ENCODE data around the gene WDR37. TPM values are rescaled to one million over a fixed set of nuclear protein-coding genes. Genes with fewer than 3 reads are reported as not detected.

Gene WDR37
- polyA plus RNA-seq, 2 of the 4 experiments (the other 2 are of a cell fraction): 5.9 to 7.1 TPM

- FAIRE-seq (no peak), ATAC-seq (no peak), DNase-seq (ENCODE audit: low read depth in 1 of 2, low spot score in 1 of 2) (no peak)
- H3K9me3 ChIP-seq: no peaks in the 10 kb centered on the region
- 92% methylated on average over 12 of the region's 12 CpGs for WGBS (ENCODE audit: missing lambda C conversion rate)
- TF ChIP-seq KDM5A (IDR thresholded peaks at IDR 0.05) (no peak), HEYL (CRISPR knock-in tag; IDR thresholded peaks at IDR 0.05) (no peak), RFX5 (IDR thresholded peaks at IDR 0.05) (no peak), NR3C1 (IDR thresholded peaks at IDR 0.05) (no peak), MYC (IDR thresholded peaks at IDR 0.05; ENCODE audit: borderline replicate concordance, low read length) (no peak), POLR2AphosphoS2 (conservative IDR thresholded peaks at IDR 0.05; ENCODE audit: low read length) (no peak), SREBF2 (IDR thresholded peaks at IDR 0.05) (no peak), CBX2 (IDR thresholded peaks at IDR 0.05; ENCODE audit: borderline replicate concordance, low read depth) (no peak)
- POLR2A ChIA-PET: no interaction called here
- CTCF ChIA-PET: interaction anchor here (2.6 kb wide), 1 partner anchor 15 kb away, joined by 9 read pairs; no protein-coding TSS in a partner anchor
- H3K4me3 ChIP-seq: no peak overlapping the region
- H3K27ac ChIP-seq: no peak overlapping the region
- H3K4me1 ChIP-seq: no peaks in the 10 kb centered on the region
- no peak overlapping the region for H3K4me2 ChIP-seq
Observed at GRCh38 chr10:1095498-1095897, 39.3 kb downstream of the WDR37 start.

- H3K9me3 ChIP-seq: no peaks in the 10 kb centered on the region
- DNase-seq (ENCODE audit: low read depth in 1 of 2, low spot score in 1 of 2) (no peak), ATAC-seq (no peak), FAIRE-seq (no peak)
- ChIA-PET CTCF (interaction anchor here (2.6 kb wide), 1 partner anchor 14 kb away, joined by 9 read pairs; no protein-coding TSS in a partner anchor), POLR2A (no interaction called here)
- H3K4me3 ChIP-seq: no peak overlapping the region
- no peaks in the 10 kb centered on the region for H3K4me1 ChIP-seq
- 92% methylated on average over 27 of the region's 27 CpGs for WGBS (ENCODE audit: missing lambda C conversion rate)
- TF ChIP-seq FOSL2 (IDR thresholded peaks at IDR 0.05): no peak
- no peak for TF ChIP-seq FOSL2 (CRISPR knock-in tag; IDR thresholded peaks at IDR 0.05)
- no peak for TF ChIP-seq CBX2 (IDR thresholded peaks at IDR 0.05; ENCODE audit: borderline replicate concordance, low read depth)
- TF ChIP-seq FOXS1 (CRISPR knock-in tag; IDR thresholded peaks at IDR 0.05): no peak
- TF ChIP-seq ZC3H11A (IDR thresholded peaks at IDR 0.05): no peak
- no peak for TF ChIP-seq HES2 (IDR thresholded peaks at IDR 0.05)
- TF ChIP-seq HOXA7 (CRISPR knock-in tag; IDR thresholded peaks at IDR 0.05): no peak
- no peak for TF ChIP-seq POLR2AphosphoS2 (conservative IDR thresholded peaks at IDR 0.05; ENCODE audit: low read length)
- TF ChIP-seq MYC (IDR thresholded peaks at IDR 0.05; ENCODE audit: borderline replicate concordance, low read length): no peak
- no peak for TF ChIP-seq PBX3 (IDR thresholded peaks at IDR 0.05)
- TF ChIP-seq FOSB (CRISPR knock-in tag; IDR thresholded peaks at IDR 0.05): no peak
- no peak for TF ChIP-seq HOXB13 (CRISPR knock-in tag; IDR thresholded peaks at IDR 0.05; ENCODE audit: low read depth)
- TF ChIP-seq EHMT2 (IDR thresholded peaks at IDR 0.05; ENCODE audit: low read depth): no peak
- no peak for TF ChIP-seq CEBPB (IDR thresholded peaks at IDR 0.05)
- no peak for TF ChIP-seq RARB (CRISPR knock-in tag; IDR thresholded peaks at IDR 0.05)
- H3K4me2 ChIP-seq: no peak overlapping the region
- no peak overlapping the region for H3K27ac ChIP-seq
Observed at GRCh38 chr10:1096287-1096889, 40.2 kb downstream of the WDR37 start.

- H3K4me3 ChIP-seq: no peak overlapping the region
- no peaks in the 10 kb centered on the region for H3K9me3 ChIP-seq
- POLR2A ChIA-PET: no interaction called here
- H3K27ac ChIP-seq: no peak overlapping the region
- WGBS (ENCODE audit: missing lambda C conversion rate): 89% methylated on average over 5 of the region's 6 CpGs
- DNase-seq (ENCODE audit: low read depth in 1 of 2, low spot score in 1 of 2) (no peak), FAIRE-seq (no peak), ATAC-seq (0 out of 6 replicates have a peak, but pooled peaks of 1 of the 2 experiments have one; percentile 30)
- no peak overlapping the region for H3K4me2 ChIP-seq
- CTCF ChIA-PET: interaction anchor here (2.6 kb wide), 1 partner anchor 13 kb away, joined by 9 read pairs; no protein-coding TSS in a partner anchor
- no peaks in the 10 kb centered on the region for H3K4me1 ChIP-seq
- TF ChIP-seq E2F6 (IDR thresholded peaks at IDR 0.05; ENCODE audit: borderline replicate concordance, low read depth): no peak
- TF ChIP-seq HMGXB4 (CRISPR knock-in tag; IDR thresholded peaks at IDR 0.05; ENCODE audit: borderline replicate concordance): no peak
- no peak for TF ChIP-seq KDM5A (IDR thresholded peaks at IDR 0.05)
- TF ChIP-seq BHLHE40 (IDR thresholded peaks at IDR 0.05; ENCODE audit: low read depth, low read length): no peak
- no peak for TF ChIP-seq JUNB (IDR thresholded peaks at IDR 0.05)
- TF ChIP-seq CBX2 (IDR thresholded peaks at IDR 0.05; ENCODE audit: borderline replicate concordance, low read depth): no peak
- TF ChIP-seq USF2 (IDR thresholded peaks at IDR 0.05): no peak
- no peak for TF ChIP-seq PBX3 (IDR thresholded peaks at IDR 0.05)
- TF ChIP-seq HOXB5 (CRISPR knock-in tag; IDR thresholded peaks at IDR 0.05): no peak
- TF ChIP-seq HOXA7 (CRISPR knock-in tag; IDR thresholded peaks at IDR 0.05): no peak
- no peak for TF ChIP-seq RFX5 (IDR thresholded peaks at IDR 0.05)
- TF ChIP-seq RCOR1 (IDR thresholded peaks at IDR 0.05; ENCODE audit: low read depth, low read length): no peak
- no peak for TF ChIP-seq ATOH8 (CRISPR knock-in tag; IDR thresholded peaks at IDR 0.05; ENCODE audit: low read depth)
Observed at GRCh38 chr10:1097436-1097835, 41.3 kb downstream of the WDR37 start.
